ENCODE measurements around the gene RASSF3. TPM values are rescaled to one million over a fixed set of nuclear protein-coding genes. Genes with fewer than 3 reads are reported as not detected.
A peak's percentile ranks its signal among the peaks of the same experiment; 100 is the strongest.
"Not testable (repeated sequence)": the region's sequence is repeated elsewhere in the genome, so short reads cannot be mapped to it uniquely, and the experiment has no call there.

The RASSF3 gene
- total RNA-seq, 6 experiments from 2014 or later, result 5.8 to 27.3 (median 10.6) TPM

DNA sequence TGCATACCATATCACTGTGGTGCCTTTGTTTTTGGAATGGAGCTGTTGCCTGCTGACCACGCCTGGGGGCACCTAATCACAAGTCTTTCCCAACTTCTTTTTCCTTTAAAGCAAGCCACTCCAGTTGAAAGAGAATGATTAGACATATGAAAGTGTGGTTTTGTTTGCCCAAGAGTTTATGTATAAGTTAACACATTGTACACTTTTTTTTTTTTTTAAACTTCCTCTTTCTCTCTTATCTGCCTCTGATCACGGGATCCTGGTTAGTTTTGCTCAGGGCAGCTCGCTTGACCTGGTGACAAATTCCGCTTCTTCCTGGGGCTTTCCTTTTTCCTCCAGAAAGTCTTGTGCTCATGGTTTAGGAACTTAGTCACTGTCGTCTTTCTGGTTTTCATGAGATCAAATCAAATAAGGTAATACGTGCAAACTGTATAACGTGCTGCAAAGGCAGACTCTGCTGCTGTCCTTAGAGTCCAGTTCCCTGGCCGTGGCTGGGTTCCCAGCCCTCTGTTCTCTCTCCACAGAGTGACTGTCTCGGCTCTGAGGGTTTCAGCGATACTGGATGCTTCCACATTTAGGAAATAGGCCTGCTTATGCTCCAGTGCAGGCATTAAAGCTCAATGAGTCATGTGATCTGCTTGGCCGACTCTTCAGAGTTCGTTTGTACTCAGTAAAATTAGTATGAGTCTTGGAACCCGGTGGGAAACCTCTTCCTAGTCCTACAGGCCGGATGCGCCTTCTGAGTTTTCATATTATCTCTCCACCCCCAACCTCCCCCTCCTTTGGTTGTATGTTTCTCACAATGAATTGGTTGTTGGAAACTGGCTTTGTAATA is 15.2 kb downstream of the RASSF3 start:
- H3K27ac ChIP-seq, result peak overlapping the region; percentile 28 to 75 (median 52)
- ATAC-seq, result peak; percentile 87 to 94 (median 90)
- DNase-seq, result peak in 2 of 3 donors; percentile 66 to 69
- WGBS (ENCODE audit: insufficient coverage, low coverage, low lambda C conversion rate, missing lambda C conversion rate), result 8% methylated on average over 13 of the region's 15 CpGs
- no peaks in the 10 kb centered on the region for H3K36me3 ChIP-seq
- no peaks in the 10 kb centered on the region for H3K9me3 ChIP-seq
- intact Hi-C loops (cut with DNase I), result no loop called here
- peak; percentile 40 for TF ChIP-seq POLR2A (IDR thresholded peaks at IDR 0.05)
- TF ChIP-seq, protein P1, sequence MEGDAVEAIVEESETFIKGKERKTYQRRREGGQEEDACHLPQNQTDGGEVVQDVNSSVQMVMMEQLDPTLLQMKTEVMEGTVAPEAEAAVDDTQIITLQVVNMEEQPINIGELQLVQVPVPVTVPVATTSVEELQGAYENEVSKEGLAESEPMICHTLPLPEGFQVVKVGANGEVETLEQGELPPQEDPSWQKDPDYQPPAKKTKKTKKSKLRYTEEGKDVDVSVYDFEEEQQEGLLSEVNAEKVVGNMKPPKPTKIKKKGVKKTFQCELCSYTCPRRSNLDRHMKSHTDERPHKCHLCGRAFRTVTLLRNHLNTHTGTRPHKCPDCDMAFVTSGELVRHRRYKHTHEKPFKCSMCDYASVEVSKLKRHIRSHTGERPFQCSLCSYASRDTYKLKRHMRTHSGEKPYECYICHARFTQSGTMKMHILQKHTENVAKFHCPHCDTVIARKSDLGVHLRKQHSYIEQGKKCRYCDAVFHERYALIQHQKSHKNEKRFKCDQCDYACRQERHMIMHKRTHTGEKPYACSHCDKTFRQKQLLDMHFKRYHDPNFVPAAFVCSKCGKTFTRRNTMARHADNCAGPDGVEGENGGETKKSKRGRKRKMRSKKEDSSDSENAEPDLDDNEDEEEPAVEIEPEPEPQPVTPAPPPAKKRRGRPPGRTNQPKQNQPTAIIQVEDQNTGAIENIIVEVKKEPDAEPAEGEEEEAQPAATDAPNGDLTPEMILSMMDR (IDR thresholded peaks at IDR 0.05), result no peak
- H3K4me3 ChIP-seq, result peak overlapping the region in 2 of 3 donors; percentile 8 to 25
- H3K27me3 ChIP-seq, result no peaks in the 10 kb centered on the region
- H3K4me1 ChIP-seq, result peaks cover 0 to 5% (median 0%) of the 10 kb centered on the region in 4 donors

DNA sequence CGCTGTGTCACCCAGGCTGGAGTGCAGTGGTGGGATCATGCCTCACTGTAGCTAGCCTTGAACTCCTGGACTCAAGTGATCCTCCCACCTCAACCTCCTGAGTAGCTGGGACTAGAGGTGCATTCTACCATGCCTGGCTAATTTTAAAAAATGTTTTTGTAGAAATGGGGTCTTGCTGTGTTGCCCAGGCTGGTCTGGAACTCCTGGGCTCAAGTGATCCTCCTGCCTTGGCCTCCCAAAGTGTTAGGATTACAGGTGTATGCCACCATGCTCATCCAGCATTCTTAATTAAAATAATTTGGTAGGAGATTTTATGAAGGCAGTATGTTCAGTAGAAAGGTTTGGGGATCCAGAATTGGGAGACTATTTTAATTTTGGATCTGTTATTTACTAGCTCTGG is 16.3 kb downstream of the RASSF3 start:
- H3K36me3 ChIP-seq; H3K4me1 ChIP-seq; ATAC-seq; H3K27me3 ChIP-seq; intact Hi-C loops (cut with DNase I); H3K9me3 ChIP-seq; H3K4me3 ChIP-seq; DNase-seq: not testable (repeated sequence)
- H3K27ac ChIP-seq, result peak overlapping the region; percentile 28 to 75 (median 52)
- 89% methylated on average over 1 of the region's 1 CpG for WGBS (ENCODE audit: insufficient coverage, low coverage, low lambda C conversion rate, missing lambda C conversion rate)

DNA sequence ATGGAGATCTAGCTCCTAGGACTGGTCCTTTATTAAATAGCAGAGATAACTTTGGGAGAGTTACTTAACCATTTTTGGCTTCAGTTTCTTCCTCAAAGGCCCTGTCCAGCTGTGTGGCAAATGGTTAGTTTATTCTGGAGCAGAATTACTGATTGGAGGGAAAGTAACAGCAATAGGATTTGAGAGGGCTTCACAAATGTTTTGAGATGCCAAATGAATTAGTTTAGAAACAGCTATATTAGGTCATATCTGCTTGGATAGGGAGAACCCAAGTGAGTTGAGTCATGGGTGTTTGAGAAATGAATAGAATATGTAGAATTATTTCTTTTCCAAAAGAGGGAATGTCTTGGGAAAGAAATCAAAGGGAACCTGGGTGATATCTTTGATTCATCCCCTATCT is 17.5 kb downstream of the RASSF3 start:
- no peak for TF ChIP-seq POLR2A (IDR thresholded peaks at IDR 0.05)
- TF ChIP-seq, protein P1 (IDR thresholded peaks at IDR 0.05), result no peak
- Histone ChIP-seq H3K9me3 (no peaks in the 10 kb centered on the region), H3K27ac (peak overlapping the region in 1 of 3 donors; percentile 21), H3K36me3 (no peaks in the 10 kb centered on the region), H3K27me3 (no peaks in the 10 kb centered on the region), H3K4me1 (peaks cover 0 to 5% (median 0%) of the 10 kb centered on the region in 4 donors), H3K4me3 (no peak overlapping the region)
- DNase-seq (no peak), ATAC-seq (no peak)
- intact Hi-C loops (cut with DNase I), result no loop called here

DNA sequence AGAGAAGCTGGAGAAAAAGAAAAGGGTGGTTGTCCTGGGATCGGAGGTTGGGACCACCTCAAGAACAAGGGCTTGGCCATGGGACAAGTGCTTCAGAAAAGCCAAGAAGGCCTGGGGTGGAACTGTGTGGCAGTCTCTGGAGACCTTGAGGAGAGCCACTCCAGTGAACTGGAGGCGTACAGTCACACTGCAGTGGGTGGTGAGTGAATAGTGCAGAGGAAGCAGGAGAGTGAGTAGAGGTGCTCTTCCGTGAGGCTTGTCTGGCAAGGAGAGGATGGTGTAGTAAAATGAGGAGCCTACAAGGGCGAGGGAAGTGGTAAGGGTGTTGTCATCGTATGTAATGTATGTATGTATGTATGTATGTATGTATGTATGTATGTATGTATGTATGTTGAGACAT is 20.9 kb downstream of the RASSF3 start:
- WGBS (ENCODE audit: insufficient coverage, low coverage, low lambda C conversion rate, missing lambda C conversion rate), result 89% methylated on average over 5 of the region's 5 CpGs
- peak in 1 of 4 donors; percentile 25 for ATAC-seq
- H3K27ac ChIP-seq, result no peak overlapping the region
- TF ChIP-seq, protein P1 (IDR thresholded peaks at IDR 0.05), result no peak
- TF ChIP-seq POLR2A (IDR thresholded peaks at IDR 0.05), result no peak
- H3K36me3 ChIP-seq, result no peaks in the 10 kb centered on the region
- H3K27me3 ChIP-seq, result no peaks in the 10 kb centered on the region
- H3K4me1 ChIP-seq, result peaks cover 0 to 6% (median 3%) of the 10 kb centered on the region in 4 donors
- no peak for DNase-seq
- intact Hi-C loops (cut with DNase I), result no loop called here
- H3K4me3 ChIP-seq, result no peak overlapping the region
- H3K9me3 ChIP-seq, result no peaks in the 10 kb centered on the region
